ENCODE measurements around the gene FAM118B.
"Not testable (repeated sequence)": the region's sequence is repeated elsewhere in the genome, so short reads cannot be mapped to it uniquely, and the experiment has no call there.

The FAM118B gene

GRCh38 chr11:126233391-126233790 lies 21.8 kb downstream of the FAM118B start:
- Histone ChIP-seq H3K4me3 (ENCODE audit: low read depth in 1 of 2, low read length in 2 of 2) (no peak overlapping the region), H3K4me1 (ENCODE audit: control insufficient read depth in 1 of 2, insufficient read depth in 2 of 2, low read length in 2 of 2) (peaks cover 7 to 13% of the 10 kb centered on the region in 2 donors), H3K9ac (ENCODE audit: low read depth in 1 of 2, low read length in 2 of 2) (no peak overlapping the region), H3K27ac (ENCODE audit: low read depth, low read length) (no peak overlapping the region), H3K27me3 (ENCODE audit: control insufficient read depth in 1 of 2, insufficient read depth in 2 of 2, low read length in 2 of 2) (no peaks in the 10 kb centered on the region), H3K9me3 (ENCODE audit: control insufficient read depth in 1 of 2, low read length in 2 of 2) (no peaks in the 10 kb centered on the region), H3K36me3 (ENCODE audit: control insufficient read depth in 1 of 2, insufficient read depth in 2 of 2, low read length in 2 of 2) (peaks cover 2 to 29% of the 10 kb centered on the region in 2 donors)

GRCh38 chr11:126246636-126247035 lies 35.1 kb downstream of the FAM118B start:
- Histone ChIP-seq H3K9me3 (ENCODE audit: control insufficient read depth in 1 of 2, low read length in 2 of 2) (no peaks in the 10 kb centered on the region), H3K27me3 (ENCODE audit: control insufficient read depth in 1 of 2, insufficient read depth in 2 of 2, low read length in 2 of 2) (no peaks in the 10 kb centered on the region), H3K9ac (ENCODE audit: low read depth in 1 of 2, low read length in 2 of 2) (no peak overlapping the region), H3K36me3 (ENCODE audit: control insufficient read depth in 1 of 2, insufficient read depth in 2 of 2, low read length in 2 of 2) (peaks cover 23 to 47% of the 10 kb centered on the region in 2 donors), H3K4me1 (ENCODE audit: control insufficient read depth in 1 of 2, insufficient read depth in 2 of 2, low read length in 2 of 2) (no peaks in the 10 kb centered on the region), H3K27ac (ENCODE audit: low read depth, low read length) (no peak overlapping the region), H3K4me3 (ENCODE audit: low read depth in 1 of 2, low read length in 2 of 2) (no peak overlapping the region)

- Histone ChIP-seq H3K9ac (ENCODE audit: low read depth in 1 of 2, low read length in 2 of 2) (no peak overlapping the region), H3K9me3 (ENCODE audit: control insufficient read depth in 1 of 2, low read length in 2 of 2) (no peaks in the 10 kb centered on the region), H3K36me3 (ENCODE audit: control insufficient read depth in 1 of 2, insufficient read depth in 2 of 2, low read length in 2 of 2) (peaks cover 27 to 60% of the 10 kb centered on the region in 2 donors), H3K4me1 (ENCODE audit: control insufficient read depth in 1 of 2, insufficient read depth in 2 of 2, low read length in 2 of 2) (no peaks in the 10 kb centered on the region), H3K4me3 (ENCODE audit: low read depth in 1 of 2, low read length in 2 of 2) (no peak overlapping the region), H3K27ac (ENCODE audit: low read depth, low read length) (no peak overlapping the region), H3K27me3 (ENCODE audit: control insufficient read depth in 1 of 2, insufficient read depth in 2 of 2, low read length in 2 of 2) (no peaks in the 10 kb centered on the region)
Measured at GRCh38 chr11:126253265-126253664, 41.7 kb downstream of the FAM118B start.

GRCh38 chr11:126254819-126255218 lies 43.2 kb downstream of the FAM118B start:
- Histone ChIP-seq H3K27ac (ENCODE audit: low read depth, low read length) (no peak overlapping the region), H3K4me1 (ENCODE audit: control insufficient read depth in 1 of 2, insufficient read depth in 2 of 2, low read length in 2 of 2) (no peaks in the 10 kb centered on the region), H3K4me3 (ENCODE audit: low read depth in 1 of 2, low read length in 2 of 2) (no peak overlapping the region), H3K36me3 (ENCODE audit: control insufficient read depth in 1 of 2, insufficient read depth in 2 of 2, low read length in 2 of 2) (peaks cover 29 to 51% of the 10 kb centered on the region in 2 donors), H3K9ac (ENCODE audit: low read depth in 1 of 2, low read length in 2 of 2) (no peak overlapping the region), H3K9me3 (ENCODE audit: control insufficient read depth in 1 of 2, low read length in 2 of 2) (no peaks in the 10 kb centered on the region), H3K27me3 (ENCODE audit: control insufficient read depth in 1 of 2, insufficient read depth in 2 of 2, low read length in 2 of 2) (no peaks in the 10 kb centered on the region)

- H3K36me3 ChIP-seq (ENCODE audit: control insufficient read depth in 1 of 2, insufficient read depth in 2 of 2, low read length in 2 of 2): peaks cover 29 to 51% of the 10 kb centered on the region in 2 donors
- H3K4me1 ChIP-seq (ENCODE audit: control insufficient read depth in 1 of 2, insufficient read depth in 2 of 2, low read length in 2 of 2); H3K27me3 ChIP-seq (ENCODE audit: control insufficient read depth in 1 of 2, insufficient read depth in 2 of 2, low read length in 2 of 2); H3K9me3 ChIP-seq (ENCODE audit: control insufficient read depth in 1 of 2, low read length in 2 of 2); H3K27ac ChIP-seq (ENCODE audit: low read depth, low read length); H3K4me3 ChIP-seq (ENCODE audit: low read depth in 1 of 2, low read length in 2 of 2); H3K9ac ChIP-seq (ENCODE audit: low read depth in 1 of 2, low read length in 2 of 2): not testable (repeated sequence)
Measured at GRCh38 chr11:126255507-126255906, 43.9 kb downstream of the FAM118B start.

- Histone ChIP-seq H3K36me3 (ENCODE audit: control insufficient read depth in 1 of 2, insufficient read depth in 2 of 2, low read length in 2 of 2) (peaks cover 30 to 58% of the 10 kb centered on the region in 2 donors), H3K27ac (ENCODE audit: low read depth, low read length) (no peak overlapping the region), H3K9ac (ENCODE audit: low read depth in 1 of 2, low read length in 2 of 2) (no peak overlapping the region)
Measured at GRCh38 chr11:126256216-126256615, 44.6 kb downstream of the FAM118B start.

DNA sequence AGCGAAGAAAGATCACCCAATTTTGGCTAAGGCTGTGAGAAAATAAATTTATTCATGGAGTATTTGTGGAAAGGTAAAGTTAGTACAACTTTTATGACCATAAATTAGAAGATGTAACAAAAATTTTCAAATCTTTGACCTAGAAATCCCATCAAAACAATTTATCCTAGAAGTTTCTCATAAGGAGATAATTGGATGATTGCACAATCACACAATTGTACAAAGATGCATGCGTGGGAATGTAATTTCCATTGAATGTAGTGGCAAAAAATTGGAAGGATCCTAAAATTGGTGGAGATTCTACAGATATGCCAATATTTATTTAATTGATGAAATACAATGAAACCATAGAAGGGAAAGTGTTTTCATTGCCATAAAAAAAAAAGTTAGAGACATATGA lies 45.6 kb downstream of the FAM118B start:
- H3K27ac ChIP-seq (ENCODE audit: low read depth, low read length): no peak overlapping the region
- no peak overlapping the region for H3K9ac ChIP-seq (ENCODE audit: low read depth in 1 of 2, low read length in 2 of 2)
- H3K36me3 ChIP-seq (ENCODE audit: control insufficient read depth in 1 of 2, insufficient read depth in 2 of 2, low read length in 2 of 2): peaks cover 30 to 65% of the 10 kb centered on the region in 2 donors
- H3K9me3 ChIP-seq (ENCODE audit: control insufficient read depth in 1 of 2, low read length in 2 of 2): no peaks in the 10 kb centered on the region
- no peaks in the 10 kb centered on the region for H3K4me1 ChIP-seq (ENCODE audit: control insufficient read depth in 1 of 2, insufficient read depth in 2 of 2, low read length in 2 of 2)
- H3K27me3 ChIP-seq (ENCODE audit: control insufficient read depth in 1 of 2, insufficient read depth in 2 of 2, low read length in 2 of 2): no peaks in the 10 kb centered on the region
- H3K4me3 ChIP-seq (ENCODE audit: low read depth in 1 of 2, low read length in 2 of 2): no peak overlapping the region

More at GRCh38 chr11:126256216-126256615, 44.6 kb downstream of the FAM118B start:
- Histone ChIP-seq H3K4me3 (ENCODE audit: low read depth in 1 of 2, low read length in 2 of 2) (no peak overlapping the region), H3K27me3 (ENCODE audit: control insufficient read depth in 1 of 2, insufficient read depth in 2 of 2, low read length in 2 of 2) (no peaks in the 10 kb centered on the region), H3K9me3 (ENCODE audit: control insufficient read depth in 1 of 2, low read length in 2 of 2) (no peaks in the 10 kb centered on the region), H3K4me1 (ENCODE audit: control insufficient read depth in 1 of 2, insufficient read depth in 2 of 2, low read length in 2 of 2) (no peaks in the 10 kb centered on the region)

- Histone ChIP-seq H3K27me3 (ENCODE audit: control insufficient read depth in 1 of 2, insufficient read depth in 2 of 2, low read length in 2 of 2) (no peaks in the 10 kb centered on the region), H3K9ac (ENCODE audit: low read depth in 1 of 2, low read length in 2 of 2) (no peak overlapping the region), H3K9me3 (ENCODE audit: control insufficient read depth in 1 of 2, low read length in 2 of 2) (no peaks in the 10 kb centered on the region), H3K27ac (ENCODE audit: low read depth, low read length) (no peak overlapping the region), H3K36me3 (ENCODE audit: control insufficient read depth in 1 of 2, insufficient read depth in 2 of 2, low read length in 2 of 2) (peaks cover 31 to 66% of the 10 kb centered on the region in 2 donors), H3K4me1 (ENCODE audit: control insufficient read depth in 1 of 2, insufficient read depth in 2 of 2, low read length in 2 of 2) (no peaks in the 10 kb centered on the region), H3K4me3 (ENCODE audit: low read depth in 1 of 2, low read length in 2 of 2) (no peak overlapping the region)
Measured at GRCh38 chr11:126257764-126258163, 46.2 kb downstream of the FAM118B start.

- Histone ChIP-seq H3K4me1 (ENCODE audit: control insufficient read depth in 1 of 2, insufficient read depth in 2 of 2, low read length in 2 of 2) (peaks cover 4 to 8% of the 10 kb centered on the region in 2 donors), H3K9me3 (ENCODE audit: control insufficient read depth in 1 of 2, low read length in 2 of 2) (no peaks in the 10 kb centered on the region), H3K4me3 (ENCODE audit: low read depth in 1 of 2, low read length in 2 of 2) (no peak overlapping the region), H3K36me3 (ENCODE audit: control insufficient read depth in 1 of 2, insufficient read depth in 2 of 2, low read length in 2 of 2) (peaks cover 52 to 73% of the 10 kb centered on the region in 2 donors), H3K9ac (ENCODE audit: low read depth in 1 of 2, low read length in 2 of 2) (no peak overlapping the region), H3K27me3 (ENCODE audit: control insufficient read depth in 1 of 2, insufficient read depth in 2 of 2, low read length in 2 of 2) (no peaks in the 10 kb centered on the region), H3K27ac (ENCODE audit: low read depth, low read length) (no peak overlapping the region)
Measured at GRCh38 chr11:126262216-126262615, 50.6 kb downstream of the FAM118B start.

DNA sequence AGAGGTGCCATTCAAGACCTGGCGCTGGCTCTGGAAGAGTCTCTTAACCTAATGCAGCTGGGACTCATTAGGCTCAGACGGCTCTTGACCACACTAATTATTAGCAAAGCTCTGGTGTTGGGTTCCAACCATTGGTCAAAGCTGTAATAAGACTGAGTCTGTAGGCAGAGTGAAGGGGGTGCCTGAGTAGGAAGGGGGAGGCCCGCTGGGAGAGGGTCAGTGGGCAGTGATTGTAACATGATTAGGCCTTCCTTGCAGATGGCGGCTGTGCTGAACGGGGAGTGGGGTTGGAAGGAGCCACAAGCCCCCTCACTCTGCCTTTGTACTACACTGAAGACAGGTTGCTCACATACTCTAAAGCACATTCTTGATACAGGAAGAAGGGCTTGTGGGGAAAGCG lies 51.9 kb downstream of the FAM118B start:
- H3K36me3 ChIP-seq (ENCODE audit: control insufficient read depth in 1 of 2, insufficient read depth in 2 of 2, low read length in 2 of 2): peaks cover 51 to 65% of the 10 kb centered on the region in 2 donors
- H3K9me3 ChIP-seq (ENCODE audit: control insufficient read depth in 1 of 2, low read length in 2 of 2): no peaks in the 10 kb centered on the region
- peaks cover 12 to 16% of the 10 kb centered on the region in 2 donors for H3K4me1 ChIP-seq (ENCODE audit: control insufficient read depth in 1 of 2, insufficient read depth in 2 of 2, low read length in 2 of 2)
- H3K4me3 ChIP-seq (ENCODE audit: low read depth in 1 of 2, low read length in 2 of 2): no peak overlapping the region
- H3K27ac ChIP-seq (ENCODE audit: low read depth, low read length): no peak overlapping the region
- no peaks in the 10 kb centered on the region for H3K27me3 ChIP-seq (ENCODE audit: control insufficient read depth in 1 of 2, insufficient read depth in 2 of 2, low read length in 2 of 2)
- H3K9ac ChIP-seq (ENCODE audit: low read depth in 1 of 2, low read length in 2 of 2): no peak overlapping the region

DNA sequence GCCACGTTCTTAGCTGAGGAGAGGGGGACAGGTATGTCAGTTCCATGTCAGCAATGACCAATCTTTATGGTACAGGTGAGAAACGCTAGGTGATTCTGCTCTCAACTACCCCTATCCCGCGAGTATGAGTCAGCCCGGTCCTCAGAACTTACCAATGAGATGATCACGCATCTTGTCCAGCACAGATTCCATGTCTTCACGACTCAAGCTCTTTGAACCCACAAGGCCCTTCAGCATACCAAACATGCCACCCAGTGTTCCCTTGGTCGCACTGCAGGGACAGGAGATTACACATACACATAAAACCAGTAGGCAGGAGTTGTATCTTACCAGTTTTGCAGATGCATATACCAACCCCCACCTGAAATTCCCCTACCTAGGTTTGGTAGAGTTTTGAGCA lies 54.2 kb downstream of the FAM118B start:
- Histone ChIP-seq H3K9me3 (ENCODE audit: control insufficient read depth in 1 of 2, low read length in 2 of 2) (no peaks in the 10 kb centered on the region), H3K9ac (ENCODE audit: low read depth in 1 of 2, low read length in 2 of 2) (no peak overlapping the region), H3K4me3 (ENCODE audit: low read depth in 1 of 2, low read length in 2 of 2) (no peak overlapping the region), H3K27me3 (ENCODE audit: control insufficient read depth in 1 of 2, insufficient read depth in 2 of 2, low read length in 2 of 2) (no peaks in the 10 kb centered on the region), H3K36me3 (ENCODE audit: control insufficient read depth in 1 of 2, insufficient read depth in 2 of 2, low read length in 2 of 2) (peaks cover 45 to 62% of the 10 kb centered on the region in 2 donors), H3K27ac (ENCODE audit: low read depth, low read length) (no peak overlapping the region), H3K4me1 (ENCODE audit: control insufficient read depth in 1 of 2, insufficient read depth in 2 of 2, low read length in 2 of 2) (peaks cover 16 to 18% of the 10 kb centered on the region in 2 donors)

Measured in duodenal mucosa (tissue), 2 donors.